Esophagus squamous epithelium (tissue), 5 donors: ENCODE measurements around the gene WNK2. TPM values are rescaled to one million over a fixed set of nuclear protein-coding genes. Genes with fewer than 3 reads are reported as not detected.

Experiments
- DNase-seq: peaks from one replicate; lab custom pipeline; 2025; lab: John Stamatoyannopoulos, UW
- H3K27ac ChIP-seq, 4 donors: fragments of 200-600 bp; sonication (generic); one replicate each; pipeline ENCODE4 v1.5.1; 2016 to 2019; ENCODE audit warnings: mild to moderate bottlenecking in 1 of 4
- H3K27me3 ChIP-seq, 4 donors: fragments of 200-600 bp; sonication (generic); 1 replicate in 3 of 4; 2 replicates in 1 of 4; pipeline versions ENCODE4 v1.5.1 to v1.6.0; 2017 to 2021; ENCODE audit warnings: antibody characterized with exemption in 1 of 4
- H3K36me3 ChIP-seq, 3 donors: fragments of 200-600 bp; sonication (generic); one replicate each; pipeline ENCODE4 v1.5.1; 2016 to 2019
- H3K4me1 ChIP-seq, 3 donors: fragments of 200-600 bp; sonication (generic); one replicate each; pipeline ENCODE4 v1.5.1; 2017 to 2019
- H3K4me3 ChIP-seq, 4 donors: fragments of 200-600 bp; sonication (generic); 1 replicate in 3 of 4; 2 replicates in 1 of 4; pipeline ENCODE4 v1.5.1; 2016 to 2019; ENCODE audit warnings: mild to moderate bottlenecking in 2 of 4, moderate library complexity in 1 of 4
- H3K9me3 ChIP-seq, 3 donors: fragments of 200-600 bp; sonication (generic); one replicate each; pipeline ENCODE4 v1.5.1; 2016 to 2019
- CTCF ChIP-seq, 6 experiments: fragments of 450-650 bp in 4 of 6; fragments of 200-600 bp in 2 of 6; sonication (generic) in 2 of 6; IDR thresholded peaks; one replicate each; pipeline ENCODE4 v1.5.1; 2016 to 2019; ENCODE audit warnings: antibody characterized with exemption in 6 of 6, mild to moderate bottlenecking in 4 of 6, moderate library complexity in 4 of 6
- POLR2A ChIP-seq, 4 donors: fragments of 450-650 bp; IDR thresholded peaks; one replicate each; pipeline ENCODE4 v1.6.1; 2017; ENCODE audit warnings: antibody characterized with exemption in 4 of 4, mild to moderate bottlenecking in 4 of 4, moderate library complexity in 3 of 4
- WGBS, 2 donors: methylation state at CpG; one replicate each; pipeline ENCODE4 v1.1.5; 2018; 5-methylcytosine and 5-hydroxymethylcytosine counted together
- intact Hi-C: fragments of 100-400 bp; cut with DNase I; formaldehyde crosslinking; loops from one replicate; pipeline ENCODE4 v1.15.0; 2022
- total RNA-seq, 4 donors: library from RNA; depleted of rRNA; stranded (reverse); fragments of >200 nt; gene quantifications; one replicate each; pipeline ENCODE4 v1.1.0, GENCODE V29; 2016
- donor health status: DM: yes; HTN: yes; CAD: no.

Gene WNK2
- total RNA-seq, 4 donors from 2014 or later, result 0.40 to 8.8 (median 5.2) TPM

GRCh38 chr9:93238953-93239925 is 55.3 kb downstream of the WNK2 start:
- intact Hi-C loops, result no loop called here
- Histone ChIP-seq H3K4me1 (peaks cover 0 to 8% (median 0%) of the 10 kb centered on the region in 3 donors), H3K27ac (no peak overlapping the region), H3K9me3 (no peaks in the 10 kb centered on the region), H3K27me3 (peaks cover 0 to 11% (median 0%) of the 10 kb centered on the region in 4 donors), H3K36me3 (no peaks in the 10 kb centered on the region), H3K4me3 (no peak overlapping the region)
- WGBS, 2 donors, result 71 to 88% methylated on average over 2 to 14 of the region's 19 CpGs
- DNase-seq, result no peak
- TF ChIP-seq CTCF (IDR thresholded peaks at IDR 0.05) (no peak), POLR2A (IDR thresholded peaks at IDR 0.05) (no peak)

GRCh38 chr9:93240891-93241334 is 57.0 kb downstream of the WNK2 start:
- Histone ChIP-seq H3K4me1 (peaks cover 0 to 11% (median 0%) of the 10 kb centered on the region in 3 donors), H3K36me3 (no peaks in the 10 kb centered on the region), H3K9me3 (no peaks in the 10 kb centered on the region), H3K4me3 (no peak overlapping the region), H3K27ac (no peak overlapping the region), H3K27me3 (no peaks in the 10 kb centered on the region)
- no peak for TF ChIP-seq CTCF (IDR thresholded peaks at IDR 0.05)
- no peak for TF ChIP-seq POLR2A (IDR thresholded peaks at IDR 0.05)
- no peak for DNase-seq
- WGBS, 2 donors, result 60 to 65% methylated on average over 6 to 9 of the region's 9 CpGs
- intact Hi-C loops, result no loop called here

DNA sequence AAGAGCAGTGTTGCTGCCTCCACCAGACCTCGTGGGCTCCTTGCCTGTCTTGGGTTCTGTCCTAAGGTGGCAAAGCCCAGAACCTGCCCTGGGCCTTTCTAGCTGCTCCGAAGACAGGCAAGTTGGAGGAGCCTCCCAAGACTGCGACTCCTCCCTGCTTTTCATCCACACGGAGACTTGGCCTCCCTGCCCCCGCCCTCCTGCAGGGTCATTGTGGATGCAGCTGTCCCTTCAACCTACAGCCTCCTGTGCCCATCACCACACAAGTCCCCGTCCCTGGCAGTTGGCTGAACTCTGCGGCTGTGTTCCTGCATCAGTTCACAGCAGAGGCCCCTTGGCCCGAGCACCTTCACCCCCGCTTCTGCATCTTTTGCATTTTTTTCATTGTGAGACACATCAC is 59.2 kb downstream of the WNK2 start:
- DNase-seq, result no peak
- intact Hi-C loops, result no loop called here
- Histone ChIP-seq H3K27me3 (no peaks in the 10 kb centered on the region), H3K27ac (no peak overlapping the region), H3K4me1 (peaks cover 0 to 11% (median 0%) of the 10 kb centered on the region in 3 donors), H3K36me3 (no peaks in the 10 kb centered on the region), H3K9me3 (no peaks in the 10 kb centered on the region), H3K4me3 (no peak overlapping the region)
- 71 to 82% methylated on average over 5 of the region's 9 CpGs for WGBS, 2 donors
- no peak for TF ChIP-seq CTCF (IDR thresholded peaks at IDR 0.05)
- TF ChIP-seq POLR2A (IDR thresholded peaks at IDR 0.05), result no peak

GRCh38 chr9:93244101-93244500 is 60.2 kb downstream of the WNK2 start:
- 60 to 77% methylated on average over 3 to 5 of the region's 5 CpGs for WGBS, 2 donors
- TF ChIP-seq CTCF (IDR thresholded peaks at IDR 0.05) (no peak), POLR2A (IDR thresholded peaks at IDR 0.05) (no peak)
- H3K4me1 ChIP-seq, result peaks cover 0 to 11% (median 0%) of the 10 kb centered on the region in 3 donors
- H3K27ac ChIP-seq, result no peak overlapping the region
- intact Hi-C loops, result no loop called here
- H3K27me3 ChIP-seq, result no peaks in the 10 kb centered on the region
- H3K4me3 ChIP-seq, result no peak overlapping the region
- no peaks in the 10 kb centered on the region for H3K9me3 ChIP-seq
- H3K36me3 ChIP-seq, result no peaks in the 10 kb centered on the region
- no peak for DNase-seq
